Smooth muscle cell (in vitro differentiated cells): ENCODE measurements around the gene GGTA1. TPM values are rescaled to one million over a fixed set of nuclear protein-coding genes. Genes with fewer than 3 reads are reported as not detected.

Experiments used
- DNase-seq: peaks from one replicate; lab custom pipeline; 2025; ENCODE audit not compliant: unreplicated experiment; lab: John Stamatoyannopoulos, UW
- H2AFZ ChIP-seq: fragments of 200-600 bp; sonication (generic); 2 replicates; pipeline ENCODE4 v1.6.0; 2016; ENCODE audit warnings: antibody characterized with exemption, low read depth, mild to moderate bottlenecking
- H3F3A ChIP-seq: fragments of 200-600 bp; sonication (generic); 2 replicates; pipeline ENCODE4 v1.6.0; 2017; ENCODE audit warnings: antibody characterized with exemption, low read depth
- H3K27ac ChIP-seq: fragments of 200-600 bp; sonication (generic); 2 replicates; pipeline ENCODE4 v1.5.1; 2016; ENCODE audit warnings: low read depth, mild to moderate bottlenecking
- H3K27me3 ChIP-seq: fragments of 200-600 bp; sonication (generic); 2 replicates; pipeline ENCODE4 v1.6.1; 2016; ENCODE audit warnings: low read depth, mild to moderate bottlenecking
- H3K36me3 ChIP-seq: fragments of 200-600 bp; sonication (generic); 2 replicates; pipeline ENCODE4 v1.5.1; 2016; ENCODE audit warnings: low read depth
- H3K4me1 ChIP-seq: fragments of 200-600 bp; sonication (generic); 2 replicates; pipeline ENCODE4 v1.5.1; 2016; ENCODE audit warnings: low read depth
- H3K4me2 ChIP-seq: fragments of 200-600 bp; sonication (generic); 2 replicates; pipeline ENCODE4 v1.6.0; 2016; ENCODE audit warnings: mild to moderate bottlenecking
- H3K4me3 ChIP-seq: fragments of 200-600 bp; sonication (generic); 2 replicates; pipeline ENCODE4 v1.5.1; 2016; ENCODE audit warnings: mild to moderate bottlenecking
- H3K79me2 ChIP-seq: fragments of 200-600 bp; sonication (generic); 2 replicates; pipeline ENCODE4 v1.6.0; 2016; ENCODE audit warnings: low read depth, mild to moderate bottlenecking
- H3K9ac ChIP-seq: fragments of 200-600 bp; sonication (generic); 2 replicates; pipeline ENCODE4 v1.6.0; 2016; ENCODE audit warnings: low read depth
- H3K9me3 ChIP-seq: fragments of 200-600 bp; sonication (generic); replicated peaks from 2 replicates; pipeline ENCODE4 v1.5.1; 2016; ENCODE audit warnings: low read depth
- H4K20me1 ChIP-seq: fragments of 200-600 bp; sonication (generic); 2 replicates; pipeline ENCODE4 v1.6.0; 2016; ENCODE audit warnings: low read depth
- WGBS: methylation state at CpG from one replicate; pipeline ENCODE4 v1.1.7; 2016; ENCODE audit warnings: low lambda C conversion rate; 5-methylcytosine and 5-hydroxymethylcytosine counted together
- polyA plus RNA-seq: library from polyadenylated mRNA; unstranded; fragments of >200 nt; fragmentation: Nextera tagmentation; extraction: Ambion mirVana; gene quantifications from 2 replicates; pipeline ENCODE4 v1.2.1, GENCODE V29; 2016
- total RNA-seq: library from RNA; depleted of rRNA; stranded (reverse); fragments of >200 nt; gene quantifications from 2 replicates; pipeline ENCODE4 v1.2.3, GENCODE V29; 2014
- TF ChIP-seq, protein P1 (sequence below): fragments of 200-600 bp; sonication (generic); IDR thresholded peaks from 2 replicates; pipeline ENCODE4 v1.5.1; 2017; ENCODE audit warnings: borderline replicate concordance, mild to moderate bottlenecking, antibody characterized with exemption; ENCODE audit not compliant: insufficient read depth, poor library complexity, severe bottlenecking

GGTA1 gene
- total and polyA plus RNA-seq, 2 experiments from 2014 or later = 0.22 to 0.38 TPM

DNA sequence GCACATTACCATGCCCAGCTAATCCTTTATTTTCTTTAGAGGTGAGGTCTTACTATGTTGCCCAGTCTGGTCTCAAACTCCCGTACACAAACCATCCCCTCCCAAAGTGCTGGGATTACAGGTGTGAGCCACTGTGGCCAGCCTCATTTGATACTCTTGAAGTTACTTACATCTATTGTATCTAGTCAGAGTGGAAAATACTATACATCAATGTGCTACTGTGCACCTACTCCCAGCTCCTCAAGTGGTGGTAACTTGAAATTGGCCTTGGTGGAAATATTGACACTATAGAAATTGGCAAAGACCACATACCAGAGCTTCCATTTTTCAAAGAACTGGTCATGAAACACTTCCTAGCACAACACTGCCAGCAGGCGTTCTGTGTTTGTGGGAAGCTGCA, 10.3 kb downstream of the GGTA1 start:
- 84% methylated on average over 2 of the region's 2 CpGs for WGBS
- Histone ChIP-seq H3K36me3 (no peaks in the 10 kb centered on the region), H4K20me1 (no peaks in the 10 kb centered on the region), H2AFZ (no peak overlapping the region), H3K9me3 (no peaks in the 10 kb centered on the region), H3K27ac (no peak overlapping the region), H3K27me3 (no peaks in the 10 kb centered on the region), H3F3A (no peaks in the 10 kb centered on the region), H3K9ac (no peak overlapping the region), H3K79me2 (no peaks in the 10 kb centered on the region), H3K4me2 (no peak overlapping the region), H3K4me1 (no peaks in the 10 kb centered on the region), H3K4me3 (no peak overlapping the region)
- DNase-seq = no peak
- TF ChIP-seq, protein P1, sequence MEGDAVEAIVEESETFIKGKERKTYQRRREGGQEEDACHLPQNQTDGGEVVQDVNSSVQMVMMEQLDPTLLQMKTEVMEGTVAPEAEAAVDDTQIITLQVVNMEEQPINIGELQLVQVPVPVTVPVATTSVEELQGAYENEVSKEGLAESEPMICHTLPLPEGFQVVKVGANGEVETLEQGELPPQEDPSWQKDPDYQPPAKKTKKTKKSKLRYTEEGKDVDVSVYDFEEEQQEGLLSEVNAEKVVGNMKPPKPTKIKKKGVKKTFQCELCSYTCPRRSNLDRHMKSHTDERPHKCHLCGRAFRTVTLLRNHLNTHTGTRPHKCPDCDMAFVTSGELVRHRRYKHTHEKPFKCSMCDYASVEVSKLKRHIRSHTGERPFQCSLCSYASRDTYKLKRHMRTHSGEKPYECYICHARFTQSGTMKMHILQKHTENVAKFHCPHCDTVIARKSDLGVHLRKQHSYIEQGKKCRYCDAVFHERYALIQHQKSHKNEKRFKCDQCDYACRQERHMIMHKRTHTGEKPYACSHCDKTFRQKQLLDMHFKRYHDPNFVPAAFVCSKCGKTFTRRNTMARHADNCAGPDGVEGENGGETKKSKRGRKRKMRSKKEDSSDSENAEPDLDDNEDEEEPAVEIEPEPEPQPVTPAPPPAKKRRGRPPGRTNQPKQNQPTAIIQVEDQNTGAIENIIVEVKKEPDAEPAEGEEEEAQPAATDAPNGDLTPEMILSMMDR = no peak

DNA sequence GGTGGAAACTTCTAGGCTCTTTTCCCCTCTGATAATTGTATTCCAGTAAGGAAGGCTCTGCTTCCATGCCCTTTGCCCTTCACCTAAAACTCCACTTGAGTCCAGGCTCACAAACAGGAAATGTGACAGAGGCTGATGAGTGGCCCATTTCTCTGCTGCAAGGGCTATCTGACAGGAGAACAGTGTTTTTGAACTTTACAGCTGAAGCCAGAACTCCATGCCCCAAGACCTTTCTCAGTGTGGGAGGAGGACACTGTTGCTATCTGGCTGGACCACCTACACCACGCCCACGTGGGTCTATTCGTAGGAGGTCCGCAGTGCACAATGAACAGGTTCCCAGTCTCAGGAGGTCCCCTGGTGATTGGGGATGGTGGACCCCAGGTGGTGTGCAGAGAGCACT, 13.6 kb downstream of the GGTA1 start:
- no peak for DNase-seq
- H3K4me1 ChIP-seq = no peaks in the 10 kb centered on the region
- no peaks in the 10 kb centered on the region for H4K20me1 ChIP-seq
- 93% methylated on average over 4 of the region's 4 CpGs for WGBS
- no peak overlapping the region for H3K9ac ChIP-seq
- H3K9me3 ChIP-seq = no peaks in the 10 kb centered on the region
- no peak overlapping the region for H3K4me2 ChIP-seq
- no peaks in the 10 kb centered on the region for H3F3A ChIP-seq
- no peaks in the 10 kb centered on the region for H3K79me2 ChIP-seq
- no peaks in the 10 kb centered on the region for H3K27me3 ChIP-seq
- TF ChIP-seq, protein P1 = no peak
- H2AFZ ChIP-seq = no peak overlapping the region
- no peak overlapping the region for H3K4me3 ChIP-seq
- no peaks in the 10 kb centered on the region for H3K36me3 ChIP-seq
- H3K27ac ChIP-seq = no peak overlapping the region

DNA sequence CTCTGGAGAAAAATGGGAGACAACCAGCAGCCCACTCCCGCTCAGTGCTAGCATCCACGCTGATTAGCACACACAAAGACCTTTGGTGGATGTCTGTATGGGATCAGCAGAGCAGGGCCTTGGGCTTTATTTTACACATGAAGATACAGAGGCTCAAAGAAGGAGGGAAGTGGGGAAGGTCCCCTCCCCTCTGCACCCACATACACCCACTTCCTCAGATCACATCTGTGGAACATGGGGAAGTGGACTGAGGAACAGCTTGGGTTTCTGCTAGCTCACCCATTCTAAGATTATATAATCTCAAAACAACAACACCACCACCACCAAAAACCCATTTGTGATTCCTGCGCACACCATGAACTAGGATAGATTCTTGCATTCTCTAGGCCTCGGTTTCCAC, 14.0 kb downstream of the GGTA1 start:
- Histone ChIP-seq H3K27me3 (no peaks in the 10 kb centered on the region), H3K9me3 (no peaks in the 10 kb centered on the region), H3F3A (no peaks in the 10 kb centered on the region), H3K79me2 (no peaks in the 10 kb centered on the region), H3K9ac (no peak overlapping the region), H4K20me1 (no peaks in the 10 kb centered on the region), H3K4me1 (no peaks in the 10 kb centered on the region), H3K36me3 (no peaks in the 10 kb centered on the region), H3K4me3 (no peak overlapping the region), H2AFZ (no peak overlapping the region), H3K27ac (no peak overlapping the region), H3K4me2 (no peak overlapping the region)
- DNase-seq = no peak
- TF ChIP-seq, protein P1 = no peak
- WGBS = 95% methylated on average over 4 of the region's 4 CpGs

DNA sequence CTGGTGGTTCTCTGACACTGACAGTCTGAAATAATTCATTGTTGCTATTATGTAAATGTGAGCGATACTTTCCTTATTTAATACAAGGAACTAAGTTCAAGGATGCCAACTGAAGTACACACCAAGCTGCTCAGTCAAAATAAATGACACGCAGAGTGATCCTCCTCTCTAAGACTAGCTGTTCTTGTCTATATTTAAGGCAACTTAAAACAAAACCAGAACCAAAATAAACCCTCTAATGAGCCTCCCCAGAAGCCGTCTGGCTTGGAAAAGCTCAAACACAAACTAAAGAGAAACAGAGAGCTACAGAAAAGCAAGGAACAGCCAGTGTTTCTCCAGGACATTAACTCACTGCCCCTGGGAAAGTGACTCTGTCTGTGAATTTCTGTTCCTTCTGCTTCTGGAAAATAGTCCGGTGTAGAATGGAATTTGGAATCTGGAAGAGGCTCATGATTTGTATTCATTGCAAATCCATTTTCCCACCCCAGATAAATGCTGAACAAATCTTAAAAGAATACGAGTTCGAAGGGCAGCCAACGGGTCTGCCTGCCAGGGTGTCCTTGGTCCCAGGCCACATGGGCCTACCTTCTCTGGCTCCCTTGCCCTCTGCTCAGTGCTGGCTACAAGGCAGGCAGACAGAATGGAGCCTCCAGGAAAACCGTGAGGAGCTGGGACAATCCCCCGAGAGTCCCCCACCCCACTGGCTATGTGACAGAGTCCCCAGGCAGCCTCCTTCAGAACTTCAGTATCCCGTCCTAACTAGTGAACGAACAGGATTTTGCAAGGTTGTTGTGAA, 14.8 kb downstream of the GGTA1 start:
- DNase-seq = no peak
- no peak overlapping the region for H3K27ac ChIP-seq
- H3K27me3 ChIP-seq = no peaks in the 10 kb centered on the region
- 78% methylated on average over 11 of the region's 11 CpGs for WGBS
- no peaks in the 10 kb centered on the region for H3K36me3 ChIP-seq
- TF ChIP-seq, protein P1 = no peak
- H2AFZ ChIP-seq = no peak overlapping the region
- no peak overlapping the region for H3K9ac ChIP-seq
- H3K4me2 ChIP-seq = no peak overlapping the region
- H3K4me3 ChIP-seq = no peak overlapping the region
- H4K20me1 ChIP-seq = no peaks in the 10 kb centered on the region
- H3K79me2 ChIP-seq = no peaks in the 10 kb centered on the region
- no peaks in the 10 kb centered on the region for H3K4me1 ChIP-seq
- H3F3A ChIP-seq = no peaks in the 10 kb centered on the region
- no peaks in the 10 kb centered on the region for H3K9me3 ChIP-seq
